Liver (tissue), 3 donors: ENCODE results near the gene ZNF138.
"Not testable (repeated sequence)": the region's sequence is repeated elsewhere in the genome, so short reads cannot be mapped to it uniquely, and the experiment has no call there.

Source experiments
- CTCF ChIP-seq: fragments of 150-350 bp; IDR thresholded peaks from 2 replicates; pipeline ENCODE4 v1.5.1; 2017; ENCODE audit warnings: improper control_type of control experiment, low read depth, low read length; ENCODE audit not compliant: missing input control
- GABPA ChIP-seq, 2 donors: IDR thresholded peaks in 1 of 2; conservative IDR thresholded peaks in 1 of 2; 2 replicates each; pipeline ENCODE4 v1.6.1; 2016; ENCODE audit warnings: antibody characterized with exemption in 2 of 2, mild to moderate bottlenecking in 1 of 2, moderate library complexity in 1 of 2
- RAD21 ChIP-seq, 2 donors: IDR thresholded peaks; 2 replicates each; pipeline ENCODE4 v1.6.1; 2016; ENCODE audit warnings: antibody characterized with exemption in 2 of 2, mild to moderate bottlenecking in 2 of 2
- TAF1 ChIP-seq: conservative IDR thresholded peaks from 2 replicates; pipeline ENCODE4 v1.6.1; 2016; ENCODE audit warnings: antibody characterized with exemption, mild to moderate bottlenecking
- donor health status: healthy.
- donor health status: healthy.

- TF ChIP-seq GABPA (IDR thresholded peaks at IDR 0.05 in 1 of 2, conservative IDR thresholded peaks at IDR 0.05 in 1 of 2); CTCF; TAF1; RAD21 (IDR thresholded peaks at IDR 0.05): not testable (repeated sequence)
These were observed 4.9 kb downstream of the ZNF138 start for GRCh38 chr7:64799169-64799568.
